GM19438 (cell line): Measurements from ENCODE around the gene NRF1.

ENCODE experiments used
- ATAC-seq: cut with Tn5 transposase; IDR thresholded peaks from one replicate; pipeline ENCODE4 v1.9.1; 2021; ENCODE audit warnings: low read depth; ENCODE audit not compliant: unreplicated experiment

Gene NRF1

GRCh38 chr7:129767120-129768015, 155.8 kb downstream of the NRF1 start:
- no peak for ATAC-seq

- ATAC-seq, result no peak
These were observed 157.3 kb downstream of the NRF1 start for GRCh38 chr7:129768614-129769399.

- no peak for ATAC-seq
These were observed 157.9 kb downstream of the NRF1 start for GRCh38 chr7:129769400-129769774.

- no peak for ATAC-seq
These were observed 158.6 kb downstream of the NRF1 start for GRCh38 chr7:129769866-129770808.

- ATAC-seq, result no peak
These were observed 159.8 kb downstream of the NRF1 start for GRCh38 chr7:129771201-129771927.

GRCh38 chr7:129771928-129772479, 160.5 kb downstream of the NRF1 start:
- ATAC-seq, result no peak

- no peak for ATAC-seq
These were observed 161.2 kb downstream of the NRF1 start for GRCh38 chr7:129772646-129773280.

- ATAC-seq, result no peak
These were observed 161.8 kb downstream of the NRF1 start for GRCh38 chr7:129773328-129773731.

GRCh38 chr7:129773871-129774270, 162.4 kb downstream of the NRF1 start:
- ATAC-seq, result no peak

GRCh38 chr7:129774359-129774758, 162.8 kb downstream of the NRF1 start:
- no peak for ATAC-seq

- no peak for ATAC-seq
These were observed 163.6 kb downstream of the NRF1 start for GRCh38 chr7:129774871-129775694.

- no peak for ATAC-seq
These were observed 164.3 kb downstream of the NRF1 start for GRCh38 chr7:129775695-129776361.

GRCh38 chr7:129776362-129776722, 164.8 kb downstream of the NRF1 start:
- ATAC-seq, result no peak

GRCh38 chr7:129777195-129777844, 165.8 kb downstream of the NRF1 start:
- no peak for ATAC-seq

GRCh38 chr7:129777993-129778769, 166.7 kb downstream of the NRF1 start:
- no peak for ATAC-seq

- ATAC-seq, result no peak
These were observed 167.5 kb downstream of the NRF1 start for GRCh38 chr7:129778770-129779601.
